HG03521 (cell line): ENCODE results near the gene TMC2.
"Not testable (repeated sequence)": the region's sequence is repeated elsewhere in the genome, so short reads cannot be mapped to it uniquely, and the experiment has no call there.

ENCODE experiments used
- ATAC-seq: cut with Tn5 transposase; IDR thresholded peaks from one replicate; pipeline ENCODE4 v1.9.1; 2021; ENCODE audit warnings: mild to moderate bottlenecking, moderate library complexity; ENCODE audit not compliant: unreplicated experiment

The TMC2 gene

DNA sequence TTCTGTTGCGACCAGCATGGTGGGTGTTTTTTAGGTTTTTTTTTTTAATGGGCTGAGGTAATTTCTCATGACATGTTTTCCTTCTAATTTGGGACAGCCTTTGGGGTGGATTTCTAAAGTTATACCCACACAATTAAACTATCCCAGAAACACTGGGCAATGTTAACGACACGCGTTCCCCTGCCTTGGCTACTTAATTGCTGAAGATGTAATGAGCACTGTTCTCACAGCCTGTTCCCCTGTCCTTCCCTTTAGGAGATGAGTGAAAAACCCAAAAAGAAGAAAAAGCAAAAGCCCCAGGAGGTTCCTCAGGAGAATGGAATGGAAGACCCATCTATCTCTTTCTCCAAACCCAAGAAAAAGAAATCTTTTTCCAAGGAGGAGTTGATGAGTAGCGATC lies 121.3 kb downstream of the TMC2 start:
- no peak for ATAC-seq

DNA sequence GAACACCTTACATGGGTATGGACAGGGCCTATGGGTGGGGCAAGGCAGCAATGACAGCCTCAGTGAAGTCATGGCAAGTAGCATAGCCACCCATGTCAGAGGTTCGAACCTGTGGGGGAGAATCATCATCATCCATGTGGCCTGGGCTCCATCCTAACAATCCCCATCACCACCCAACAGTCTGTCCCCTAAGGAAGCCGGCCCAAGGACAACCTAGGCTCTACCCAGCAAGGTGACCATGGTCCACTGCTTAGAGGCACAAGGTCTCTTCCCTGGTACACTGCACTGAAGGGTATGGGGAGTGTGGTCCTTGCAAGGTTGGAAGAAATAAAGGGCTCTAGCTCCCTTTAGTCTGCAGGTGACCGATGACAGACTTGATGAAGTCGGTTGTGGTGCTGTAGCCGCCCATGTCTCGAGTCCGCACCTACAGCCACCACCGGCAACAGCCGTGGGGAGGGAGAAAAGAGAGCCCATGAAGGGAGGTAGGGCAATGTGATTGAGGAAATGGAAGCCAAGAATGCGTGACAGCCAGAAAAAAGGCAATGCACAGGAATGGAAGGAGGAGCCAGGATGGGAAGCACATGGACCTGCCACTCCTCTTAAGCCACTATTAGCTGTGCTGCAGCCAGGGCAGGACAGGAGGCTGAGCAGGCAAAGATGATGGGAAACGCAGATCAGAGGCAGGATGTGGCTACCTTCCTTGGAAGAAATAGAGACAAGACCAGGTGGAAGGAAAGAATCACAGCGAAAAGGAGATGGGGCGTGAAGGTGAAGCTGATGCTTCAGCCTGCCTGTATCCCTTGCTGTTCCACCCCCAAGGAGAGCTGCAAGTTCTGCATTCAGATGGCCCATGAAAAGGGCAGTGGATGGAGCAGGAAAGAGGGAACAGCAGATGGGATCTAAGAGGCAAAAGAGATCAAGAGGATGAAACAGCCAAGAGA lies 122.3 kb downstream of the TMC2 start:
- no peak for ATAC-seq

DNA sequence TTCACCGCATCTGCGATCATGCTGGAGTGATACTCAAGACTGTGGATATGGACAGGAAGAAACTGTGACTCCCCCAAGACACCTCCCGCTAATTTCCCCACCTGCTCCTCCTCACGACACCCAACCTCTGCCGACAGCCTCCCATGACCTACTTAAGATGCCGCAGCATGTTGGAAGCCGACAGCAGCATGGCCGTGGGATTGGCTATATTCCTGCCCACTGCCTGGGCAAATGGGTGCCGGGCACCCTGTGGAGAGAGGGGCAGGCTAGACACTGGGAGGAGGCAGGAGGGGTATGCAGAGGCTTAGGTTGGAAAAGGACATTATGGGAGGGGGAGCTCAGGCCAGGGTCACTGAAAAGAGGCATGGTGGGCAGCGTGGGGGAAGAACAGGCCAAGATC lies 123.2 kb downstream of the TMC2 start:
- no peak for ATAC-seq

DNA sequence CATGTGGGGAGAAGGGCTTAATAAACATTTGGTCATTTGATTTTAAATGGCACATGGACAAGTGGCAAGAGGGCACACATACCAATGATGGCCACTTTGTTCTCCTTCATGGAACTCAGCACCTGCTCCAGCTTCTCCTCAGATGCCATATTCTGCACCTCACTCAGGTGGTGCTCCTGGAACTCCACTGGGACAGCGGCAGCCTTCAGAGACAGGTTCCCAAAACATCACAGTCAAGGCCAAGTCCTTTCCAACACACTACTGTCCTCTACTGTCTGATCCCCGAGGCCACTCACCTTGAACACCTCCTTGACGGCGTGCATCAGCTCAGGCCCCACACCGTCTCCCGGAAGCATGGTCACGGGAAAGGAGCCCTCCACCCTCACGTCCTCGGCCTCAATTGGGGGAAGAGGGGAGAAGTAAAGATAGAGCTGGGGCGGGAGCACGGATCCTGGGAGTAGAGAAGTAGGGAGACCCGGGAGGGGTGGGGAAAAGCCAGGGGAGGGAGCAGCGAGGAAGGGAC lies 127.1 kb downstream of the TMC2 start:
- no peak for ATAC-seq

DNA sequence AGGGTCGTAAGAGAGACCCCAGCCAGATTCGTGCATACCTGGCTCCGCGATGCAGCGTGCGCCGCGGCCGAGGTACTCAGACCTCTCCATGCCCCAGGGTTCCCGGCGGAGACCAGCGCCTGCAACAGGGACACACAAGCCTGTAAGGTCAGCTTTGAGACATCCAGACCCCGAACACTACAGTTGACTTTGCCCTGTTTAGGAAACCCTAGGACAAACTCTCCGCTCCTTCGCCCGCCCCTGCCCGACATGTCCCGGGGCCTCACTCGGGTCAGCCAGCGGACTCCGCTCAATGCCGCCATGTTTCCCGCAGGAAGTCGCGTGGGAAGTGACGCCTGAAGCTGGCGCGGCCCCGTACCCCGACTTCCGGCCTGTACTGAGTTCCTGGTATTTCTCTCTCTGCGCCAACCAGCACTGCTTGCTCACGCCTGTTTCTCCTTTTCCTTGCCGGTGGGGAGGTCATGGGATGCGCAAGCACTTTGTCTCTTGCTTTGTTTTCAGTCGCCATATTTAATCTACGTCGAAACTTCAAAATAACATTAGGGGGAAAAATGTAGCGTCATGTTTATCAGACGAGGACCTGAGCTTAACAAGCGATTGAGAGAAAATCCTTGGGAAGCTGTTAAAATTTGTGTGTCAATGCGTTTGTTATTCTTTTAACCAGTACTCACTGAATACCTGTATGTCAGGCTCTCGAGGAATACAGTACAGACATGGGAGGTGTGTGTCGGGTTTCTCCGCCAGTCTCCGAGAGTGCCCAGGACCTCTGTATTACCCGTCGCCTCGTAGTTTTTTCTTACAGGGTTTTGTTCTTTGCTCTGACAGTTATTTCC lies 127.7 kb downstream of the TMC2 start, which contains the start of gene IDH3B:
IDH3B (minus strand) TSS at position 330 of the 833 bp plus-strand sequence; CDS start at position 302, 28 bp downstream.
- ATAC-seq: peak; percentile 87

DNA sequence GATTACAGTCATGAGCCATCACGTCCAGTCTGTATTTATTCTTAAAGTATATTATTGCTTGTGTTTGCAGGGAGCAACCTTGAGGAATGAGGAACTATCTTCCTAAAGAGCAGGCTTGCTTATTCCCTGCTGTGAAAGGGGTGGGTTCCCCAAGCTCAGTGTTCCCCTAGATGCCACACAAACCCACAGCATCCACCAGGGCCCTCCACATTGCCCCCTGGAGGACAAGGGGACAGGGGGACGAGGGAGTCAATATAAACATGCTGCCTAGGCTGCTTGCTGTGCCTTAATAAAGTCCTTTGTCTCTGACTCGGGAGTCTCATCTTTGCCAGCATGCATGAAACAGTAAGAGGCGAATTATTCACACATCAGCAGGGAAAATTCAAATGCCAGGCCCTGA lies 135.6 kb downstream of the TMC2 start:
- no peak for ATAC-seq

DNA sequence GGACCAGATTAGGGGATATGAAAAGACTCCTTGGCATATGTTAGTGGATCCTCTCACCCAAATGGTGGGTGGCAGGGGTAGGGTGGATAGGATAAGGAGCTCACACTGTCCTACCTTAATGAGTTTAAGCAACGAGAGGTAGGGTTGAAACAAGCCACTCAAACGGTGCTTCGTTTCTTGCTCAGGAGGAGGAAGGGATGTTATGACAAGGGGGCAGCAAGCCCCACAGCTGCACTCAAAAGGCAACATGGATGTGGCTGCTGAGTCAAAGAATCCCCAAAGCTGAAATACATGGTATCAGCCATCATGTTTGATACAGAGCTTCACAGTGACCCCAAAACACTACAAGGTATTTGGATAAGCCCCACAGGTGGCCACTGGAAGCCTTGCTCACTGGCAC lies 136.1 kb downstream of the TMC2 start:
- no peak for ATAC-seq

DNA sequence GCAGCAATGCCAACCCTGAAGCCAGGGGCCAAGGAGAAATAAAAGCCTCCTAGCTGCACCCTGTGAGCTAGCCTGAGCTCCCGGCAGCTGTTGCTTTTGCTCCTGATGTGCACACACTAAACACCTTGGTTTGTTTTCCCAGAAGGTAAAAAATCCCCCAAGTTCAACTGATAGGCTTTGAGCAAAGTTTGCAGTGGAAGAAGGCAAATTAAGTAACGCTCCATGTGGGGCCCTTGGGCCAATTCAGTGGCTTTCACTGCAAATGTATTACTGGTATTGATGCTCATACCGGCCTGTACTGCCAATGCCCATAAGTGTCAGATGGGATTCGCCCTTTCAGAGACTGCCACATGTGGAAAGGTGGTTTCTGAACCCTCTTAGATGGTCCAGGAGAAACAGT lies 137.1 kb downstream of the TMC2 start:
- no peak for ATAC-seq

DNA sequence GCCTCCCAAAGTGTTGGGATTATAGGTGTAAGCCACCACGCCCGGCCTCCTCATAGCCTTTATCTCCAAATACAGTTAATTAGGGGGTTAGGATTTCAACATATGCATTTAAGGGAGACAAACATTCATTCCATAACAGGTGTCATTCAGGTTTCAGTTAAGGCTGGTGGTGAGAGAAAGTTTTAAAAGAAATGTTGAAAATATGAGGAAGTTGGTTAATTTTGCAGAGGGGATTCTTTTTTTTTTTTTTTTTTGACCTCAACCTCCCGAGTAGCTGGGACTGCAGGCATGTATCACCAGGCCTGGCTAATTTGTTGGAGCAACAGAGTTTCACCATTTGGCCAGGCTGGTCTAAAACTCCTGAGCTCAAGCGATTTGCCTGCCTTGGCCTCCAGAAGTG lies 143.7 kb downstream of the TMC2 start:
- no peak for ATAC-seq

DNA sequence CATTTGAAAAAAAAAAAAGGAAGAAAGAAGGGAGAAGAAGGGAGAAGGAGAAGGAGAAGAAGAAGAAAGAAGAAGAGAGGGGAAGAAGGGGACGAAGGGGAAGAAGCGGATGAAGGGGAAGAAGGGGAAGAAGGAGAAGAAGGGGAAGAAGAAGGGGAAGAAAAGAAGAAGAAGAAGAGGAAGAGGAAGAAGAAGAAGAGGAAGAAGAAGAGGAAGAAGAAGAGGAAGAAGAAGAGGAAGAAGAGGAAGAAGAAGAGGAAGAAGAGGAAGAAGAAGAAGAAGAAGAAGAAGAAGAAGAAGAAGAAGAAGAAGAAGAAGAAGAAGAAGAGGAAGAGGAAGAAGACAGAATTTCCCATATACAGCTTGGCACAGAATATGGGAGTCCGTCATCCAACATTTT lies 145.7 kb downstream of the TMC2 start:
- ATAC-seq: not testable (repeated sequence)

DNA sequence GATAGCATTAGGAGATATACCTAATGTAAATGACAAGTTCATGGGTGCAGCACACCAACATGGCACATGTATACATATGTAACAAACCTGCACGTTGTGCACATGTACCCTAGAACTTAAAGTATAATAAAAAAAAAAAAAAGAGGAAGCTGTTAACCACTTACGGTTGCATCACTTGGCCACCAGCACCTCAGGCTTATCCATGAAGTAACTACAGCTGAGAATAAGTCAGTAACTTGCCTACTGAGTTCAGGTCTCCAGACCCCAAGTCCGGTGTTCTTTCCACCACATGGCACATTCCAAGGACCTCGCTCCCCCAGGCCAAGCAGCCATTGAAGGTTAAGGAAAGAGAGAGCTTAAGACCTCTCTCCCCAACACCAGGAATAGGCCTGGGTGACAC lies 148.4 kb downstream of the TMC2 start:
- ATAC-seq: not testable (repeated sequence)

DNA sequence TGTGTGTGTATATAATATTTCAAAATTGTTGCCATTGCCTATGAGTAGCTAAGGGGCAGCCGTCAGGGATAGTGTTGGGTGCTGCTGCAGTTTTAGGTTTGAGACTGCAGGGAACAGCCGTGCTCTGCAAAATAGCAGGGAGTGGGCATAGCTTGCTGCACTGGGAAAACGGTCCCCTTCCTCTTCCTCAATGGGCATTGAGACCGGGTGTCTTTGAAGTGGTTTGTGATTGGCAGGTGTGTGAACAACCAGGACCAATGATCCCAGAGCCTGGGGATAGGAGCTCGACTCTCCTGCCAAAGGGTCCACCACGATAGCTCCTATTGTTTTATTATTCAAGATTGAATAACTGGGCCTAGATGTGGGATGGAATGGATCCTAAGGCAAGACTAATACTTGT lies 151.1 kb downstream of the TMC2 start:
- no peak for ATAC-seq

DNA sequence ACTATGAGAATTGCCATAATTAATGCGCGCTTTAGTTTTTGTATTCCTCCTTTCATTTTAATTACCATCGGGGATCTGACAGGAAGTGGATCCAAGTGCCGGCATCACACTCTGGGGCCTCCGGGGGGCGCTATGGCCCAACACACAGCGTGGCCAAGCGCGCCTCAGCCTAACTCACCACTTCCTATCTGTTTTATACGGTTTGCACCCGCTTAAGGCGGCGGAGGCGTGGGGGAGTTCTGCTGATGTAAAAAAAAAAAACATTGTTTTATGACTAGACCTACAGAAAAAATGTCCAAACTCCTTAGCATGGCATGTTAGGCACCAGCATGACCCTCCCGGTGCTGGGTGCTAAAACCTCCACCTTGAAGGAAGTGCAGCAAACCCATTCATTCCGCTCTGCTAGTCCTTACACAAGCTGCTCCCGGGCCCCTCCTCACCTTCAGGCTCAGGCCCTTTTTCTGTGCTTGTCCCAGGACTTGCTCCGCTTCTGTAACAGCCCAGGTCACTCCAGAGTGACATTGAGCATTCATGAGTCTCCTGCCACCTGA lies 151.7 kb downstream of the TMC2 start:
- ATAC-seq: no peak

DNA sequence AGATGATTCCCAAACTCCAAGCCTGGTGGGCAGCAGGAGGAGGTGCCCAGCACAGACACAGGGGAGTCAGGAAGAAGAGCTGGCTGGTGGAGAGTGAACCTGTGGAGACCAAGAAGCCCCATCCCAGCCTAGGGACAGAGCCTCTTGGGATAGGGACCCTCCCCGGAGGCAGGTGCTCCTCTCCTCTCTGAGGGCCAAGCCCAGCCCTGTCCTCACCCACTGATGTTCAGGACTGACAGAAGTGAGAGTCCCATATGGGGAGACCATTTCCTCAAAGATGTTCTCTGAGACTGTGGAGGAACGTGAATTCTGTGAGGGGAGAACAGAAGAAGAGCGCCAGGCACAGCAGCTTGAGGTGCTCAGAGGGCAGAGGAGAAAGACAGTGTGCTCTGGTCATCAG lies 153.8 kb downstream of the TMC2 start:
- ATAC-seq: no peak

DNA sequence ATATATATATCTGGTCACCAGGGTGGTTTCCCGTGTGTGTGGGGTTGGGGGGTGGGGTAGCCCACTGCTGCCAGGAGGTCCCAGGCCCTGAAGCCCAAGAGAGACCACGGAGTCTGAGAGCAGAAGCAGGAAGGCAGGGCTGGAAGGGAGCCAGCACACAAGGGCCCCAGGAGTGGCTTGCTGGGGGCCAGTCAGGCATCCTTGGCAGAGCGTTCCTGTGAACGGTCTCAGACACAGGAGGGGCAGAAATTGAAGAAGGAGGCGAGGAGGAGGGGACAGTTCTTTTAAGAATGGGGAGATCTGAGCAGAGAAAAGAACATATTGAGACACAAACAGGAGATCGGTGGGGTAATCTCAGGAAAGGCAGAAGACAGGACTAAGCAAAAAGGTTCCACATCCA lies 154.3 kb downstream of the TMC2 start:
- no peak for ATAC-seq

DNA sequence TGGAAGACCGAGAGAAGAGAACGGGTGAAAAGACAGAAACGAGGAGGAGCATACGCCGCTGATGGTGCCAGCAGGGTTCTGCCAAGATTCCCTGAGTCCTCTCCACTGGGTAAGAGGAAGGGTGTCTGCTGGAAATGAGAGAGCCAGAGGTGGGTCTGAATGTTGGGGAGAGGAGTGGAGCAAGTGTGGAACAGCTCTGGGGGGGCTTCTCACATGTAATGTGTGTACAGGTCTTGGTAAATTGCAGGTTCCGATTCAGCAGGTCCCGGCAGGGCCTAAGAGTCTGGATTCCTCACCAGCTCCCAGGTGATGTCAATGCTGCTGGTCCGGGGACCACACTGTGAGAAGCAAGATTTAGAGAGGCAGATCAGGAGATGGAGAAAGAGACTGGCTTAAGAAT lies 154.8 kb downstream of the TMC2 start:
- ATAC-seq: no peak
